GM23248 (cell line): ENCODE measurements around the gene CALHM2. TPM values are rescaled to one million over a fixed set of nuclear protein-coding genes. Genes with fewer than 3 reads are reported as not detected.

ENCODE experiments used
- DNase-seq: peaks from one replicate; pipeline ENCODE4 v3.0.0-alpha.2; 2015
- H2AFZ ChIP-seq: fragments of 200-600 bp; sonication (generic); 2 replicates; pipeline ENCODE4 v1.6.1; 2016; ENCODE audit warnings: antibody characterized with exemption
- H3F3A ChIP-seq: fragments of 200-600 bp; sonication (generic); 2 replicates; pipeline ENCODE4 v1.6.1; 2016; ENCODE audit warnings: mild to moderate bottlenecking, antibody characterized with exemption, mixed run types; ENCODE audit not compliant: insufficient read depth
- H3K27ac ChIP-seq: fragments of 200-600 bp; sonication (generic); 2 replicates; pipeline ENCODE4 v1.5.1; 2016; ENCODE audit warnings: mild to moderate bottlenecking
- H3K27me3 ChIP-seq: fragments of 200-600 bp; sonication (generic); replicated peaks from 2 replicates; pipeline ENCODE4 v1.6.1; 2016; ENCODE audit warnings: mild to moderate bottlenecking; ENCODE audit not compliant: insufficient read depth
- H3K36me3 ChIP-seq: fragments of 200-600 bp; sonication (generic); 2 replicates; pipeline ENCODE4 v1.6.1; 2016; ENCODE audit warnings: low read depth, mild to moderate bottlenecking
- H3K4me1 ChIP-seq: fragments of 200-600 bp; sonication (generic); 2 replicates; pipeline ENCODE4 v1.6.1; 2016; ENCODE audit warnings: mild to moderate bottlenecking; ENCODE audit not compliant: insufficient read depth
- H3K4me2 ChIP-seq: fragments of 200-600 bp; sonication (generic); one replicate; pipeline ENCODE4 v1.6.1; 2016; ENCODE audit warnings: mild to moderate bottlenecking; ENCODE audit not compliant: unreplicated experiment
- H3K4me3 ChIP-seq: fragments of 200-600 bp; sonication (generic); 2 replicates; pipeline ENCODE4 v1.5.1; 2016; ENCODE audit warnings: mild to moderate bottlenecking
- H3K79me2 ChIP-seq: fragments of 200-600 bp; sonication (generic); 2 replicates; pipeline ENCODE4 v1.6.1; 2016; ENCODE audit warnings: mild to moderate bottlenecking; ENCODE audit not compliant: insufficient read depth
- H3K9ac ChIP-seq: fragments of 200-600 bp; sonication (generic); 2 replicates; pipeline ENCODE4 v1.6.1; 2016; ENCODE audit warnings: mild to moderate bottlenecking
- H3K9me2 ChIP-seq: fragments of 200-600 bp; sonication (generic); 2 replicates; pipeline ENCODE4 v1.6.1; 2016; ENCODE audit warnings: mixed run types, mild to moderate bottlenecking, moderate library complexity; ENCODE audit not compliant: insufficient read depth
- H3K9me3 ChIP-seq: fragments of 200-600 bp; sonication (generic); one replicate; pipeline ENCODE4 v1.6.1; 2017; ENCODE audit warnings: low read depth
- H4K20me1 ChIP-seq: fragments of 200-600 bp; sonication (generic); 2 replicates; pipeline ENCODE4 v1.6.0; 2016; ENCODE audit not compliant: insufficient read depth
- EZH2 ChIP-seq: fragments of 200-600 bp; sonication (generic); IDR thresholded peaks from 2 replicates; pipeline ENCODE4 v1.6.1; 2018; ENCODE audit warnings: antibody characterized with exemption, mild to moderate bottlenecking; ENCODE audit not compliant: insufficient read depth, poor library complexity, severe bottlenecking
- EZH2phosphoT487 ChIP-seq: fragments of 200-600 bp; sonication (generic); IDR thresholded peaks from 2 replicates; pipeline ENCODE4 v1.6.1; 2018; ENCODE audit warnings: antibody characterized with exemption, moderate library complexity, mild to moderate bottlenecking, low read depth; ENCODE audit not compliant: insufficient read depth
- WGBS, 2 experiments: methylation state at CpG; one replicate each; pipeline ENCODE4 v1.1.6; 2015 to 2017; ENCODE audit warnings: low lambda C conversion rate in 2 of 2, low coverage in 1 of 2; ENCODE audit errors: missing lambda C conversion rate in 2 of 2; 5-methylcytosine and 5-hydroxymethylcytosine counted together
- in situ Hi-C: fragments of 300-500 bp; cut with MboI; formaldehyde crosslinking; loops from 2 replicates; pipeline ENCODE4 v1.15.0; 2020
- polyA plus RNA-seq: library from polyadenylated mRNA; unstranded; fragments of >200 nt; fragmentation: Nextera tagmentation; extraction: Ambion mirVana; gene quantifications from 2 replicates; pipeline ENCODE4 v1.2.1, GENCODE V29; 2016
- total RNA-seq: library from RNA; depleted of rRNA; stranded (reverse); fragments of >200 nt; shearing (Covaris generic); gene quantifications from 2 replicates; pipeline ENCODE4 v1.2.3, GENCODE V29; 2014

Gene CALHM2
- total and polyA plus RNA-seq, 2 experiments from 2014 or later = 74.3 to 78.6 TPM

DNA sequence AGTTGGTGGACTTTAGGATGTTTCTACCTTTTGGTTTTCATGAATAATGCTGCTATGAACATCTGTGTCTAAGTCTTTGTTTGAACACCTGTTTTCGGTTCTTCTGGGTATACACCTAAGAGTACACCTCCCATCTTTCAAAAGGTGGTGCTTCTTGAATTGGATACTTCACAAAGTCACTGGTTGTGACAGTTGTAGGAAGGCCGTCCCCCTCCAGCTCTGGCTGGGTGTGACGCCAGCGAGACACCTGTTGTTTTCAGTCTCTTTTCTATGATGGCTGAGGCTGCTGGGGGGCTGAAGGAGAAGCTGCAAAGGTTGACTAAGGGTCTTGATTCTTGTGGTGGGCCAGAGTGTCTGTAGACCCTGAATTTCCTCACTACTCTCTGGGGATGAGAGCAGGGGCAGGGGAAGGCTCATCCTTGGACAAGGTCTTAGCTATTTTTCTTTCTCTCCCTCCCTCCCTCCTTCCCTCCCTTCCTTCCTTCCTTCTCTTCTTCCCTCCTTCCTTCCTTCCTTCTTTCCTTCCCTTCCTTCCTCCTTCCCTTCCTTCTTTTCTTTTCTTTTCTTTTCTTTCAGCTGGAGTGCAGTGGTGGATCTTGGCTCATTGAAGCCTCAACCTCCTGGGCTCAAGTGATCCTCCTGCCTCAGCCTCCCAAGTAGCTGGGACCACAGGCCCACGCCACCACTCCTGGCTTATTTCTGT, 46.9 kb upstream of the CALHM2 start:
- DNase-seq = no peak
- Histone ChIP-seq H3F3A (no peaks in the 10 kb centered on the region), H3K36me3 (no peaks in the 10 kb centered on the region), H3K27ac (no peak overlapping the region), H3K4me1 (no peaks in the 10 kb centered on the region), H3K9me3 (no peaks in the 10 kb centered on the region), H3K9ac (no peak overlapping the region), H2AFZ (no peak overlapping the region), H4K20me1 (no peaks in the 10 kb centered on the region), H3K79me2 (no peaks in the 10 kb centered on the region), H3K4me2 (no peak overlapping the region), H3K27me3 (peaks cover 41% of the 10 kb centered on the region), H3K9me2 (no peaks in the 10 kb centered on the region), H3K4me3 (no peak overlapping the region)
- in situ Hi-C loops = no loop called here
- 90 to 97% methylated on average over 5 of the region's 5 CpGs for WGBS, 2 experiments
- no peak for TF ChIP-seq EZH2
- TF ChIP-seq EZH2phosphoT487 = no peak

DNA sequence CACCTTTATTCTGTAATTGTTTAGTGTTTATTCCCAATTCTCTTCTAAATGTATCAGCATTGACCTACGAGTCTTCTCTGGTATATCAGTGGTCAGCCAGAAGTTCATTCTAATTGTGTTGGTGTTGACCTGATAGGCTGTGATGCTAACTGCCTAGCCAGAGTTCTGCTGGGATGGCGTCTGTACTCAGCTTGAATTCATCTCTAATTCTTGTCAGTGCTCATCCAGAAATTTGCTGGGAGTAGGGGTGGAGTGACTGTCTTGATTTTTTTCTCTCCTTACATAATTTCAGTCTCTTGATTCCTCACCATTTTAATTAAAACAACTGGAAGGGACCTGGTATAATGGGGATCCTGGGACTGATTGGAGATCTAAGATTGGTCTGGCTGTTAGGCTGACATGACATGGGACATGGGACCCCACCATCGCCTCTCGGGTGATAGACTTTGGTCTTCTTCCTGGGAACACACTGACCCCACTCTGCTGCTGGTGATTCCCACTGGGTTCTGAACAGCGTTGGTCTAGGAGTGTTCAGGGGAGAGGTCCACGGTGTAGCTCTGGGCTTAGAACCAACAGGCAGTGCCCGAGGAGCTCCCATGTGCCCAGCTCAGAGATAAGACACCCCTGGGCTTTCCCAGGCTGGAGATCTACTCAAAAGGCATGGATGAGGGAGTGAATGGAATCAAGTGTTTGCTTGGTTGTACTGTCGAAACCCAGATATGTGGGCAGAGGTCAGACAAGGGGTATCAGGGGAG, 45.2 kb upstream of the CALHM2 start:
- Histone ChIP-seq H3K79me2 (no peaks in the 10 kb centered on the region), H3F3A (peaks cover 9% of the 10 kb centered on the region), H3K27ac (no peak overlapping the region), H2AFZ (no peak overlapping the region), H3K9me3 (no peaks in the 10 kb centered on the region), H3K4me1 (peaks cover 5% of the 10 kb centered on the region), H4K20me1 (no peaks in the 10 kb centered on the region), H3K9ac (no peak overlapping the region), H3K36me3 (no peaks in the 10 kb centered on the region), H3K4me2 (no peak overlapping the region), H3K27me3 (peaks cover 36% of the 10 kb centered on the region), H3K9me2 (no peaks in the 10 kb centered on the region), H3K4me3 (no peak overlapping the region)
- no peak for DNase-seq
- in situ Hi-C loops = no loop called here
- TF ChIP-seq EZH2phosphoT487 (no peak), EZH2 (no peak)
- WGBS, 2 experiments = 52 to 60% methylated on average over 8 of the region's 8 CpGs

DNA sequence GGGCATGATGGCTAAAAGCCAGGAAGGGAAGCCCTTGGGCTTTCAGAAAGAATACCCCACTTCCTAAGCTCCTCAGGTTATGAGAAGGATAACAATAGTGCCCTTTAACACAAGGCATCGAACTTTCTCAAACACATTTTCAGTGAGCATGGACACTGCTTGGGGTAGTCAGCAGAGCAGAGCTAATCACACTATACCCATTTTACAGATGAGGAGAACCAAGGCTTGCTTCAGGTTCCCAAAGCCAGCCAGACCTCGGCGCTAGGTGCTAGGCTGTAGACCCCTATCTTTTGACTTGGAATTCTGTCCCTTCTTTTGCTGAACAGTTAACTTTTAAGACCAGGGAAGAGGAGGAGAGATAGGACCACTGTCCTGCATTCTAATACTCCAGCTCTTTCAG, 43.2 kb upstream of the CALHM2 start:
- no peak overlapping the region for H2AFZ ChIP-seq
- in situ Hi-C loops = no loop called here
- no peak for DNase-seq
- peaks cover 36% of the 10 kb centered on the region for H3K27me3 ChIP-seq
- peaks cover 12% of the 10 kb centered on the region for H3K4me1 ChIP-seq
- no peak overlapping the region for H3K4me3 ChIP-seq
- 90 to 95% methylated on average over 3 of the region's 3 CpGs for WGBS, 2 experiments
- H3F3A ChIP-seq = peaks cover 11% of the 10 kb centered on the region
- no peaks in the 10 kb centered on the region for H3K9me2 ChIP-seq
- no peaks in the 10 kb centered on the region for H3K9me3 ChIP-seq
- H3K9ac ChIP-seq = no peak overlapping the region
- no peaks in the 10 kb centered on the region for H3K79me2 ChIP-seq
- no peak overlapping the region for H3K4me2 ChIP-seq
- TF ChIP-seq EZH2 = no peak
- no peak for TF ChIP-seq EZH2phosphoT487
- no peak overlapping the region for H3K27ac ChIP-seq
- H3K36me3 ChIP-seq = no peaks in the 10 kb centered on the region
- H4K20me1 ChIP-seq = no peaks in the 10 kb centered on the region

DNA sequence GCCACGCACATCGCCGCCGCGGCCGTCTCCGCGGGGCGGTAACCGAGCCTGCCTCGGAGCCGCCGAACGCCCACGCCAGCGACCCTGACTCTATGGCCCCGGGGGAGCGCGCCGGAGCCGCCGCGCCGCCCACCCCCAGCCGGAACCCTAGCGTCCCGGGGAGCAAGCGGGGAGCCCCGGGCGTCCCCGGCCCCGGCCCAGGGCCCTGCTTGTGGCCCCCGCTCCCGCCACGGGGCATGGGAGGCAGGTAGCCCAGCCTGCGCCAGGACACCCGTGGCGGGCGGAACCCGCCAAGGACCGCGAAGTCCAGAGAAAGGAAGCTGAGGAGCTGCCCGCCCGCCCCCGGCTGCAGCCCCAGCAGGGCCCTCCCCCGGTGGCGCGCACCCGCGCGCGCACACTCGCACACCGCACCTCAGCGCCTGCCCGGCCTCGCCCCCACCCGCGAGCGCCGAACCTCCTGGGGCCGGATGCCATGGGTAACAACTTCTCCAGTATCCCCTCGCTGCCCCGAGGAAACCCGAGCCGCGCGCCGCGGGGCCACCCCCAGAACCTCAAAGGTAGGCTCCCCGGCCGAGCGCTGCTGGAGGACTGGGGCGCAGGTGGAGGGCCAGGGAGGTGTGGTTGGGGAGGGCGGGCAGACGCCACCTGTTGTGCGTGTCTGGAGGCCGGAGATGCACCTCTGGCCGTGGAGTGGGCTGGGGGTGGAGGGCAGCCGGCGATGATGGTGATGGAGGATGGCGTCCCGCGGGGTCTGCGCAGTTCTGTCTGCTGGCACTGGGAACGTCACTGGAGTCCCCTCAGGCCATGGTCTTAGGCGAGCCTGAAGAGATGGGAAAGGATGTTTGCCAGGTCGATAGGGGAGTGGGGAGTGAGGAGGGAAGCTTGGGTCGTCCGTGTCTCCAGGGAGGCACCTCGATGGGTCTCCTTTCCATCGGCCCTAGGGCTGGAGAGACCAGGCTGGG, 42.0 kb upstream of the CALHM2 start:
- peaks cover 12% of the 10 kb centered on the region for H3K4me1 ChIP-seq
- 8 to 10% methylated on average over 43 to 67 of the region's 92 CpGs for WGBS, 2 experiments
- peak overlapping the region; percentile 59 for H2AFZ ChIP-seq
- peaks cover 36% of the 10 kb centered on the region for H3K27me3 ChIP-seq
- H3K79me2 ChIP-seq = no peaks in the 10 kb centered on the region
- H4K20me1 ChIP-seq = no peaks in the 10 kb centered on the region
- no peaks in the 10 kb centered on the region for H3K36me3 ChIP-seq
- H3K9ac ChIP-seq = 0 out of 2 replicates have a peak overlapping the region, but pooled peaks have one; percentile 25
- H3K4me3 ChIP-seq = peak overlapping the region; percentile 66
- no peaks in the 10 kb centered on the region for H3K9me3 ChIP-seq
- H3F3A ChIP-seq = peaks cover 11% of the 10 kb centered on the region
- no peak overlapping the region for H3K27ac ChIP-seq
- no peaks in the 10 kb centered on the region for H3K9me2 ChIP-seq
- H3K4me2 ChIP-seq = peak overlapping the region; percentile 65
- peak; percentile 45 for DNase-seq
- TF ChIP-seq EZH2phosphoT487 (no peak), EZH2 (no peak)
- in situ Hi-C loops = no loop called here
